GM10266 (cell line): ENCODE measurements around the gene C6orf132.

Source experiments
- DNase-seq: peaks from one replicate; pipeline ENCODE4 v3.0.0; 2012; ENCODE audit errors: extremely low spot score
- CTCF ChIP-seq: IDR thresholded peaks from 2 replicates; pipeline ENCODE4 v1.5.1; 2012; ENCODE audit warnings: mild to moderate bottlenecking, low read depth; ENCODE audit not compliant: control insufficient read depth, insufficient read depth; ENCODE audit errors: missing control alignments

C6orf132 gene

GRCh38 chr6:42150254-42150653 is 7.8 kb upstream of the C6orf132 start:
- no peak for TF ChIP-seq CTCF
- DNase-seq = no peak

- no peak for TF ChIP-seq CTCF
- DNase-seq = no peak
Measured at GRCh38 chr6:42148058-42148457, 5.6 kb upstream of the C6orf132 start.

- TF ChIP-seq CTCF = no peak
- no peak for DNase-seq
Measured at GRCh38 chr6:42147138-42147562, 4.7 kb upstream of the C6orf132 start.

GRCh38 chr6:42141603-42142117 is 760 bp downstream of the C6orf132 start:
- DNase-seq = peak; percentile 28
- no peak for TF ChIP-seq CTCF

- TF ChIP-seq CTCF = no peak
- peak; percentile 25 for DNase-seq
Measured at GRCh38 chr6:42140756-42141602, 1.4 kb downstream of the C6orf132 start.

GRCh38 chr6:42140032-42140431 is 2.4 kb downstream of the C6orf132 start:
- no peak for DNase-seq
- TF ChIP-seq CTCF = no peak
